Glomerular visceral epithelial cell (primary cell): Measurements from ENCODE around the gene INTS3.

ENCODE experiments used
- DNase-seq: peaks from one replicate; pipeline ENCODE4 v3.0.0-alpha.2; 2016; ENCODE audit errors: extremely low spot score

INTS3 gene, protein sequence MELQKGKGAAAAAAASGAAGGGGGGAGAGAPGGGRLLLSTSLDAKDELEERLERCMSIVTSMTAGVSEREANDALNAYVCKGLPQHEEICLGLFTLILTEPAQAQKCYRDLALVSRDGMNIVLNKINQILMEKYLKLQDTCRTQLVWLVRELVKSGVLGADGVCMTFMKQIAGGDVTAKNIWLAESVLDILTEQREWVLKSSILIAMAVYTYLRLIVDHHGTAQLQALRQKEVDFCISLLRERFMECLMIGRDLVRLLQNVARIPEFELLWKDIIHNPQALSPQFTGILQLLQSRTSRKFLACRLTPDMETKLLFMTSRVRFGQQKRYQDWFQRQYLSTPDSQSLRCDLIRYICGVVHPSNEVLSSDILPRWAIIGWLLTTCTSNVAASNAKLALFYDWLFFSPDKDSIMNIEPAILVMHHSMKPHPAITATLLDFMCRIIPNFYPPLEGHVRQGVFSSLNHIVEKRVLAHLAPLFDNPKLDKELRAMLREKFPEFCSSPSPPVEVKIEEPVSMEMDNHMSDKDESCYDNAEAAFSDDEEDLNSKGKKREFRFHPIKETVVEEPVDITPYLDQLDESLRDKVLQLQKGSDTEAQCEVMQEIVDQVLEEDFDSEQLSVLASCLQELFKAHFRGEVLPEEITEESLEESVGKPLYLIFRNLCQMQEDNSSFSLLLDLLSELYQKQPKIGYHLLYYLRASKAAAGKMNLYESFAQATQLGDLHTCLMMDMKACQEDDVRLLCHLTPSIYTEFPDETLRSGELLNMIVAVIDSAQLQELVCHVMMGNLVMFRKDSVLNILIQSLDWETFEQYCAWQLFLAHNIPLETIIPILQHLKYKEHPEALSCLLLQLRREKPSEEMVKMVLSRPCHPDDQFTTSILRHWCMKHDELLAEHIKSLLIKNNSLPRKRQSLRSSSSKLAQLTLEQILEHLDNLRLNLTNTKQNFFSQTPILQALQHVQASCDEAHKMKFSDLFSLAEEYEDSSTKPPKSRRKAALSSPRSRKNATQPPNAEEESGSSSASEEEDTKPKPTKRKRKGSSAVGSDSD

GRCh38 chr1:153727463-153728304 is at the start of gene INTS3:
TSS of gene INTS3 (plus strand) at chr1:153728050. CDS start at chr1:153728635, 585 bp downstream.
- peak; percentile 100 for DNase-seq

DNA sequence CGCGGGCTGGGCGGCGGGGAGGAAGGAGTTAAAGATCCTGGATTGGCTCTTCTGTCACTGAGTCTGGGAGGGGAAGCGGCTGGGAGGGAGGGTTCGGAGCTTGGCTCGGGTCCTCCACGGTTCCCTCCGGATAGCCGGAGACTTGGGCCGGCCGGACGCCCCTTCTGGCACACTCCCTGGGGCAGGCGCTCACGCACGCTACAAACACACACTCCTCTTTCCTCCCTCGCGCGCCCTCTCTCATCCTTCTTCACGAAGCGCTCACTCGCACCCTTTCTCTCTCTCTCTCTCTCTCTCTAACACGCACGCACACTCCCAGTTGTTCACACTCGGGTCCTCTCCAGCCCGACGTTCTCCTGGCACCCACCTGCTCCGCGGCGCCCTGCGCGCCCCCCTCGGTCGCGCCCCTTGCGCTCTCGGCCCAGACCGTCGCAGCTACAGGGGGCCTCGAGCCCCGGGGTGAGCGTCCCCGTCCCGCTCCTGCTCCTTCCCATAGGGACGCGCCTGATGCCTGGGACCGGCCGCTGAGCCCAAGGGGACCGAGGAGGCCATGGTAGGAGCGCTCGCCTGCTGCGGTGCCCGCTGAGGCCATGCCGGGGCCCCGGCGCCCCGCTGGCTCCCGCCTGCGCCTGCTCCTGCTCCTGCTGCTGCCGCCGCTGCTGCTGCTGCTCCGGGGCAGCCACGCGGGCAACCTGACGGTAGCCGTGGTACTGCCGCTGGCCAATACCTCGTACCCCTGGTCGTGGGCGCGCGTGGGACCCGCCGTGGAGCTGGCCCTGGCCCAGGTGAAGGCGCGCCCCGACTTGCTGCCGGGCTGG is 49.1 kb upstream of the INTS3 start, which contains the start of gene NPR1:
Gene NPR1, plus strand, starts transcription at position 170 of the 818 bp plus-strand sequence. Its CDS starts 421 bp downstream, at position 591.
- peak; percentile 36 for DNase-seq

- no peak for DNase-seq
These were observed 48.3 kb upstream of the INTS3 start for GRCh38 chr1:153679337-153680119.

DNA sequence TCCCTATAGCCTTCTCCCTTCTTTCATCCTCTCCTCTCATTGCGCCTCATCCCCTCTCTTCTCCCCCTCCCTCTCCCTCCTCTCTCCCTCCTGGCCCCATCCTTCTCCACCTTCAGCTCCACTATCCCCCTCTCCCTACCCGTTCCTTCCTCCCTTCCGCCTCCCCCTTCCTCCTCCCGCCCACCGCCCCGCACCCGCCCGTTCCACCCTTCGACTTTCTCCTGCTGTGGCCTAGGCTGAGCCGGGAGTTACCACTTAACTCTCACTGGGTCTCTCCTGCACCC is 47.8 kb upstream of the INTS3 start:
- DNase-seq: no peak

DNA sequence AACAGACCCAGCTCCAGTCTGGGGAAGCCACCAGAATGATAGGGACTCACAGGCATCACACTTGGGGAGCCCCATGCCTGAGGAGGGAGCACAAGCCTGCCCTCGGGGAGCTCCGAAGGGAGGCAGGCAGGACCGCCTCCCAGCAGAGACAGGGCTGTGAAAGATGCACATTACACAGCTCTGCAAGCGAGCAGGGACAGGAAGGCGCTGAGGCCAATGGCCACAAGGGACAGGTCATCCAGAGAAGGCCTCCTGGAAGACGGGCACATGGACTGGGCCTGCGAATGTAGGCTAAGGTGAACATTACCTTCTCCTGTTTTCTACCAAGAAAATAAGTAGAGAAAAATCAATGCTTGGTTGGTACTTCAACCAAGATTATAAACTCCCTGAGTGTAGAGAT is 45.1 kb upstream of the INTS3 start:
- no peak for DNase-seq

GRCh38 chr1:153683854-153684253 is 44.0 kb upstream of the INTS3 start:
- DNase-seq: no peak

- no peak for DNase-seq
These were observed 43.0 kb upstream of the INTS3 start for GRCh38 chr1:153684892-153685291.

GRCh38 chr1:153685544-153686340 is 42.1 kb upstream of the INTS3 start:
- DNase-seq: no peak

DNA sequence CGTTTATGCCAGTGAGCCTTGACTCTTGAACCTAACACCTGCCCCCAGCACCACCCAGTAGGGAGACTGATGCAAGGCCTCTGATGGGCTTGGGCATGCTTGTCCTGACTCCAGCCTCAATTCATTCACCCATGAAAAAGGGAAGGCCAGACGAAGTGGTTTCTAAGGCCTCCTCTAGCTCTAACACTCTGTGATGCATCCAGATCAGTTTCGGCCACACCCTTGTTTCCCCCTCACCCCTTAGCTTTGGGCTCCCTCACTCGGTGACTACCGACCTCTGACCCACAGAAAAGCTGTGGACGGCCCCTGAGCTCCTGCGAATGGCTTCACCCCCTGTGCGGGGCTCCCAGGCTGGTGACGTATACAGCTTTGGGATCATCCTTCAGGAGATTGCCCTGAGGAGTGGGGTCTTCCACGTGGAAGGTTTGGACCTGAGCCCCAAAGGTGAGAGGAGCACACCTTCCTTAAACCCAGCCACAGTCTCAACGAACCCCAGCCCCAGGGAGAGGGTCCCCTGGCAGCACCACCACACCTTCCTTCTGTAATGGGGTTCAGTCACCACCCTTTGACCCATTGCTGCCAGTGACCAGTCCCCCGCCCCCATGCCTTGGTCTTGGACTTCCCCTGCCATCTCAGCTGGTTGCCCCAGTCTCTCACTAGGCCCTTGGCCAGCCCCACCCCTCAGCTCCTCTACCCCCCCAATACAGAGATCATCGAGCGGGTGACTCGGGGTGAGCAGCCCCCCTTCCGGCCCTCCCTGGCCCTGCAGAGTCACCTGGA is 40.3 kb upstream of the INTS3 start:
- no peak for DNase-seq

DNA sequence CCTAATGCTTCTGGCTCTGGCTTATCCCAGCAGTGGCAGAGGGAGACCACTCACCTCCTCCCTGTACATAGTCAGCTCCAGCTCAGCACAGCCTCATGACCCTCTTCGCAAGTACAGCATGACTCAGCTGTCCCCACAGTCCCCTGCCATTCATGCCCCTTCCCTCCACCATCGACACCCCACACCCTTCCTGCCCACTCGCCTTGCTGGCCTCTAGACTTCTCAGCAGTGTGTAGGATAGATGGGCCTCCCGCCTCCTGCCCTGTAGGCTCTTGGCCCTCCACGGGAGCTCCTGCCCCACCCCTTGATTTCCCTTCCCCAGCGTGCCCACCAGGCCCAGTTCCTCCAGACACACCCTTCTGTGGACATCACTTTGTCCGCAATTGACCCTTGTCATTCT is 39.6 kb upstream of the INTS3 start:
- DNase-seq: no peak

- DNase-seq: no peak
These were observed 39.0 kb upstream of the INTS3 start for GRCh38 chr1:153688736-153689328.

DNA sequence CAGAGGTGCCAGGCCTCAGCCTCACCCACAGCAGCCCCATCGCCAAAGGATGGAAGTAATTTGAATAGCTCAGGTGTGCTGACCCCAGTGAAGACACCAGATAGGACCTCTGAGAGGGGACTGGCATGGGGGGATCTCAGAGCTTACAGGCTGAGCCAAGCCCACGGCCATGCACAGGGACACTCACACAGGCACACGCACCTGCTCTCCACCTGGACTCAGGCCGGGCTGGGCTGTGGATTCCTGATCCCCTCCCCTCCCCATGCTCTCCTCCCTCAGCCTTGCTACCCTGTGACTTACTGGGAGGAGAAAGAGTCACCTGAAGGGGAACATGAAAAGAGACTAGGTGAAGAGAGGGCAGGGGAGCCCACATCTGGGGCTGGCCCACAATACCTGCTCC is 34.4 kb upstream of the INTS3 start:
- DNase-seq: no peak

DNA sequence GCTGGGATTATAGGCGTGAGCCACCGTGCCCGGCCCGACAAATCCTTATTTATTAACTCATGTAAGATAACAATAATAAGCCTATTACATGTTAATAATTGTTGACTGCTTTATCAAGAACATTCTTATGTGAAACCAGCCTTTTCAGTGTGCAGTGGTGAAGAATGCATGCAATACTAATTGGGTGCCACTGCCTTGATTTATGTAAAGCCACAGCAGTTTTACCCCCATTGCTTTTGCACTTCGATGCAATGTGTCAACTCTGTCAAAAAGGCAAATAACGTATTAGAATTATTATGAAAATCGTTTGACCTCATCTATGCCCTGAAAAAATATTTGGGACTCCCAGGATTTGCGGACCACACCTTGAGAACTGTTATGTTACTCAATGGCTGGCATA is 31.1 kb upstream of the INTS3 start:
- no peak for DNase-seq

DNA sequence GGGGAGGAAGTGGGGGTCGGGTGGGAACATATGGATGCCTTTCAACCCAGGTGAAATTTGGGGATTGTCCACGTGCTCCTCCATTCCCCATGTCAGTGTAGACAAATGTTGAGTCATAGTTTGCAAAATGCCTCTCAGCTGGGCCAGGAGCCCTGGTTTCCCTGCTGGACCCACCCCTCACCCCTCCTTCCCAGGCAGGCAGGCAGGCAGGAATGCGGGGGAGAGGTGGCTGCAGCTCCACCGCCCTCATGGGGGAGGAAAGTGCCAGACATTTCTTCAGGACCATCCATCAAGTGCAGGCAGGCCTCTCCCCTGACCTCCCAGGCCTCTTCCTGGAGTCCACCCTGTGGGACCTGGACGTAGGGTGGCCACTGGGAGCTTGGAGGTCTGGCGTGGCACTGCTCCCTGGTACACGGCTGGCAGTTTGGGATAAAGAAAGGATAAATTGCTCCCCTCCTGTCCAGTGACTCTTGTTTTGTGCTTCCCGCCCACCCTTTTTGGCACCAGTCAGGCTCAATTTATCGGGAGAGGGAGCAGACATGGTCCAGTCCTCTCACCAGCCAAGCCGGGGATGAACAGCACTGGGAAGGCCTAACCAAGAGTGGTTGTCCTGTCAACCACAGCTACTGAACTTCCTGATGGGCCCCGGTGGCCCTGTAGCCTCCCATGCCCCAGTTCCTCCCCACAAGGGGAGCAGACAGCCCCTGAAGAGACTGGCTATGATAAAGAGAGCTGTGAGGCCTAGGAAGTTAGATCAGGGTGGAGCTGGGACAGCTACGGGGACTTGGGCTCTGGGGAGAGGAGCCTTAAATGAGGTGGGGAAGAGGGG is 30.4 kb upstream of the INTS3 start:
- no peak for DNase-seq

GRCh38 chr1:153698020-153698922 is 29.6 kb upstream of the INTS3 start:
- DNase-seq: no peak
